GM21529 (cell line): ENCODE data around the gene LRRC8A.
A peak's percentile ranks its signal among the peaks of the same experiment; 100 is the strongest.
"Not testable (repeated sequence)": the region's sequence is repeated elsewhere in the genome, so short reads cannot be mapped to it uniquely, and the experiment has no call there.

Experiments
- ATAC-seq: cut with Tn5 transposase; IDR thresholded peaks from one replicate; pipeline ENCODE4 v1.9.1; 2021; ENCODE audit not compliant: unreplicated experiment

The LRRC8A gene

GRCh38 chr9:128881884-128882676, at the start of gene LRRC8A, which contains the start of gene KYAT1:
Gene LRRC8A (plus strand): TSS chr9:128882133. CDS start chr9:128907165, 25,032 bp downstream.
Gene KYAT1 (minus strand): TSS chr9:128881950. CDS start chr9:128845405, 36,545 bp downstream.
- peak; percentile 82 for ATAC-seq

- no peak for ATAC-seq
These were observed 48.2 kb upstream of the LRRC8A start for GRCh38 chr9:128833696-128834095.

DNA sequence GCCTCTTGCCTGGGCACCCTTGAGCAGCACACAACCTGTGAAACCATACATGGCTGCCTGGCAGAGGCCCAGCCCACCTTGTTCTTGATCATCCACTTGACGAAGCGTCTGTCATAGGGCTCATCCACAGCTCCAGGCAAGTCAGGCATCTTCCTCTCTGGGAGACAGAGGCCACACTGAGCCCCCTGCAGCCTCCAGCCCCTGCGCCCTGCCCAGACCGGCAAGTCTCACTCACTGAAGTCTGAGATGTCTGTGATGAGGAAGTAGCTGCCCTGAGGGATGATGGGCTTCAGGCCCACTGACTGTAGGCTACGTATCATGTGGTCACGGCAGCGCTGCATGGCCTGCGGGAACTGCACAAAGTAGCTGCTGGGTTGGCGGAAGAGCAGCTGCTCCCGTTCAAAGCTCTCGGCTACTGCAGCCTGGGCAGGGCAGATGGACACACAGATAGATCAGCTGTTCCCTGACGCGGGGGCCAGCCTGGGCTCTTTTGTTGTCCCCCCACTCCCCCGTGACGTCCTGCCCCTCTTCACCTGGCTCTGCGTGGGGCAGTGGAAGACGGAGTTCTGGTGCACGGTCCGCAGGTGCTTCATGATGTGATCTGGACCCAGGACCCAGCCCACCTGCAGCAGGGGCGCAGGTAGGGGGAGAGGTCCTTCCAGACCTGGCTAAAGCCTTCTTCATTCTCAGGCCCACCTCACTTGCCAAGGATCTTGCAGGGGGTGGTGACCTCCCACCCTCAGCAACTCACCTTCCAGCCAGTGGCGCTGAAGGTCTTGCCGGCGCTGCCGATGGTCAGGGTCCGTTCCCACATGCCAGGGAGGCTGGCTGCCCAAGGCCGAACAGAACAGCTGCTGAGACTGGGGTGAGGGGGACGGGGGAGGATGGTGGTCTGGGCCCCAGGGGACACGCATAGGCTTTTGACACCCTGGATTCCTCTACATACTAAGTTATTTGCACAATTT, 46.4 kb upstream of the LRRC8A start:
- no peak for ATAC-seq

DNA sequence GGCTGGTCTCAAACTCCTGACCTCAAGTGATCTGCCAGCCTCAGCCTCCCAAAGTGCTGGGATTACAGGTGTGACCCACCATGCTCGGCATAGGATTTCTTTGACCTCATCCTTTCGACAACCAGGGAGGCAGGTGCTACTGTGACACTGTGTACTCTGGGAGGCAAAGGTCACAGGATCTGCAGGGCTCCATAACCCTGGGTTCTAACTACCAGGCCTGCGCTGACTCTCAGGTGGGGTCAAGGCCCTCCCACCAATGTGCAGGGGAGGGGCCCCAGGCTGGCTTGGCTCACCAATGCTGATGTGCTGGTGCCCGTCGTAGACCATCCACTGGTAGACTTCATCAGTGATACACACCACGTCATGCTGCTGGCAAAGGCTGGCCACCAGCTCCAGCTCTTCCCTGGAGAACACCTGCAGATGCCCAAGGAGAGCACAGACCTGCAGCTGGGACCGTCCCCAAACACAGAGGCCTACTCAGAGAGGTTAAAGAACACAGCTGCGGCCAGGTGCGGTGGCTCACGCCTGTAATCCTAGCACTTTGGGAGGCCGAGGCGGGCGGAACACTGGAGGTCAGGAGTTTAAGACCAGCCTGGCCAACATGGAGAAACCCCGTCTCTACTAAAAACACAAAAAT, 45.3 kb upstream of the LRRC8A start:
- ATAC-seq, result no peak

GRCh38 chr9:128838338-128838737, 43.6 kb upstream of the LRRC8A start:
- ATAC-seq, result no peak

- no peak for ATAC-seq
These were observed 41.4 kb upstream of the LRRC8A start for GRCh38 chr9:128840524-128840923.

- no peak for ATAC-seq
These were observed 40.0 kb upstream of the LRRC8A start for GRCh38 chr9:128841694-128842492.

GRCh38 chr9:128843171-128843570, 38.8 kb upstream of the LRRC8A start:
- ATAC-seq, result not testable (repeated sequence)

GRCh38 chr9:128845186-128845931, 36.6 kb upstream of the LRRC8A start:
- ATAC-seq, result no peak

- no peak for ATAC-seq
These were observed 35.3 kb upstream of the LRRC8A start for GRCh38 chr9:128846680-128847030.

GRCh38 chr9:128847803-128848202, 34.1 kb upstream of the LRRC8A start:
- ATAC-seq, result no peak

GRCh38 chr9:128851024-128851423, 30.9 kb upstream of the LRRC8A start:
- not testable (repeated sequence) for ATAC-seq

- not testable (repeated sequence) for ATAC-seq
These were observed 29.9 kb upstream of the LRRC8A start for GRCh38 chr9:128851779-128852600.

GRCh38 chr9:128852646-128853045, 29.3 kb upstream of the LRRC8A start:
- ATAC-seq, result not testable (repeated sequence)

DNA sequence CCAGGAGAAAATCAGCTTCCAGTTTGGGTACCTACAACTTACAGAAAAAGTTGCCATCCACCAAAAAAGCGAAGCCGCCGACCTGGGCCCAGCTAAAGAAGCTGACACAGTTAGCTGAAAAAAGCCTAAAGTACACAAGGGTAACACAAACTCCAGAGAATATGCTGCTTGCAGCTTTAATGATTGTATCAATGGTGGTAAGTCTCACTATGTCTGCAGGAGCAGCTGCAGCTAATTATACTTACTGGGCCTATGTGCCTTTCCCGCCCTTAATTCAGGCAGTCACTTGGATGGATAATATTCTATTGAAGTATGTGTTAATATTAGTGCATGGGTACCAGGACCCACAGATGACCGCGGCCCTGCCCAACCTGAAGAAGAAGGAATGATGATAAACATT, 27.5 kb upstream of the LRRC8A start:
- ATAC-seq, result not testable (repeated sequence)

GRCh38 chr9:128858476-128858875, 23.5 kb upstream of the LRRC8A start:
- not testable (repeated sequence) for ATAC-seq

DNA sequence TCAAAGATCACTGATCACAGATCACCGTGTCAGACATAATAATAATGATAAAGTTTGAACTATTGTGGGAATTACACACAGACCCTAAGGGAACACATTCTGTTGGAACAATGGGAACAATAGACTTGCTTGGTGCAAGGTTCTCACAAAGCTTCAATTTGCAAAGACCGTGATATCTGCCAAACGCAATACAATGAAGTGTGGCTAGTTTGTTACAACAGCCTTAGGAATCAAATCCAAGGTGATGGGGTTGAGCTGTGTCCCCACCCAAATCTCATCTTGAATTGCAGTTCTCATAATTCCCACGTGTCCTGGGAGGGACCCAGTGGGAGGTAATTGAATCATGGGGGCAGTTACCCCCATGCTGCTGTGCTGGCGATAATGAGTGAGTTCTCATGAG, 21.0 kb upstream of the LRRC8A start:
- ATAC-seq, result no peak

GRCh38 chr9:128861501-128861900, 20.4 kb upstream of the LRRC8A start:
- ATAC-seq, result no peak

- ATAC-seq, result no peak
These were observed 19.5 kb upstream of the LRRC8A start for GRCh38 chr9:128862401-128862851.
